A673 (cell line): Measurements from ENCODE around the gene MGAT5. TPM values are rescaled to one million over a fixed set of nuclear protein-coding genes. Genes with fewer than 3 reads are reported as not detected.
A peak's percentile ranks its signal among the peaks of the same experiment; 100 is the strongest.

ENCODE experiments used
- BruUV-seq: library from RNA; stranded (reverse); fragments of 400-500 nt; replicated peaks from 2 replicates; lab custom pipeline; 2021; lab: Mats Ljungman, UMichigan
- CTCF ChIA-PET: fragments of 300-600 bp; sonication (Branson Sonifier 250); formaldehyde crosslinking; loops from one replicate; lab custom pipeline; 2022; ENCODE audit warnings: antibody characterized with exemption; lab: Charles Lee
- POLR2A ChIA-PET: fragments of 300-600 bp; sonication (Branson Sonifier 250); formaldehyde crosslinking; loops from one replicate; lab custom pipeline; 2022; ENCODE audit warnings: antibody characterized with exemption; ENCODE audit not compliant: low non-redundant PET; lab: Charles Lee
- DNase-seq: peaks from one replicate; pipeline ENCODE4 v3.0.0-alpha.2; 2015; ENCODE audit warnings: low spot score
- H3K27ac ChIP-seq: fragments of 200-600 bp; sonication (generic); 2 replicates; pipeline ENCODE4 v1.5.1; 2016; ENCODE audit warnings: mixed run types, low read depth, mild to moderate bottlenecking, mixed read lengths, antibody characterized with exemption, low read length; ENCODE audit not compliant: poor library complexity, severe bottlenecking
- H3K27me3 ChIP-seq: fragments of 200-600 bp; sonication (generic); replicated peaks from 2 replicates; pipeline ENCODE4 v1.6.1; 2017; ENCODE audit warnings: mixed run types, low read depth, mild to moderate bottlenecking, mixed read lengths, antibody characterized with exemption, low read length; ENCODE audit not compliant: insufficient read depth, poor library complexity
- H3K36me3 ChIP-seq: fragments of 200-600 bp; sonication (generic); 2 replicates; pipeline ENCODE4 v1.6.1; 2016; ENCODE audit warnings: mixed run types, mild to moderate bottlenecking, mixed read lengths, antibody characterized with exemption, low read length; ENCODE audit not compliant: insufficient read depth, poor library complexity, severe bottlenecking
- H3K4me1 ChIP-seq: fragments of 200-600 bp; sonication (generic); 2 replicates; pipeline ENCODE4 v1.6.1; 2017; ENCODE audit warnings: mixed run types, mild to moderate bottlenecking, mixed read lengths, antibody characterized with exemption, low read length; ENCODE audit not compliant: insufficient read depth, poor library complexity, severe bottlenecking
- H3K4me3 ChIP-seq: fragments of 200-600 bp; sonication (generic); 2 replicates; pipeline ENCODE4 v1.5.1; 2016; ENCODE audit warnings: low read depth, mixed run types, mild to moderate bottlenecking, mixed read lengths, low read length; ENCODE audit not compliant: poor library complexity, severe bottlenecking
- H3K9me3 ChIP-seq: fragments of 200-600 bp; sonication (generic); 2 replicates; pipeline ENCODE4 v1.6.1; 2016; ENCODE audit warnings: mixed run types, low read depth, mild to moderate bottlenecking, mixed read lengths, antibody characterized with exemption, low read length; ENCODE audit not compliant: poor library complexity, severe bottlenecking
- CTCF ChIP-seq: fragments of 300-800, 200-600 bp; sonication (generic); conservative IDR thresholded peaks from 2 replicates; pipeline ENCODE4 v1.5.1; 2017; ENCODE audit warnings: low read depth, mild to moderate bottlenecking, antibody characterized with exemption, low read length, moderate library complexity, mixed read lengths
- EZH2 ChIP-seq: fragments of 200-600 bp; sonication (generic); IDR thresholded peaks from 2 replicates; pipeline ENCODE4 v1.6.1; 2017; ENCODE audit warnings: borderline replicate concordance, low read depth, mild to moderate bottlenecking, mixed read lengths, antibody characterized with exemption, low read length; ENCODE audit not compliant: poor library complexity, severe bottlenecking
- intact Hi-C: fragments of 100-400 bp; cut with micrococcal nuclease; formaldehyde crosslinking; loops from one replicate; pipeline ENCODE4 v1.10.0; 2022; ENCODE audit not compliant: unreplicated experiment
- total RNA-seq: library from RNA; stranded (reverse); gene quantifications from 2 replicates; pipeline ENCODE4 v1.2.3, GENCODE V29; 2021

Gene MGAT5
- total RNA-seq, 1 experiment from 2014 or later = 11.0 TPM

GRCh38 chr2:134445116-134445515 is 191.2 kb downstream of the MGAT5 start:
- ChIA-PET CTCF (no interaction called here), POLR2A (no interaction called here)
- H3K4me1 ChIP-seq = no peaks in the 10 kb centered on the region
- no peak for DNase-seq
- no peaks in the 10 kb centered on the region for H3K9me3 ChIP-seq
- no peak overlapping the region for H3K4me3 ChIP-seq
- no peak overlapping the region for H3K27ac ChIP-seq
- no TSS peak for BruUV-seq
- intact Hi-C loops = no loop called here
- no peaks in the 10 kb centered on the region for H3K36me3 ChIP-seq
- no peak for TF ChIP-seq EZH2
- no peak for TF ChIP-seq CTCF
- H3K27me3 ChIP-seq = no peaks in the 10 kb centered on the region

- ChIA-PET POLR2A (no interaction called here), CTCF (no interaction called here)
- TF ChIP-seq CTCF (no peak), EZH2 (no peak)
- H3K4me1 ChIP-seq = no peaks in the 10 kb centered on the region
- DNase-seq = no peak
- intact Hi-C loops = no loop called here
- H3K27ac ChIP-seq = no peak overlapping the region
- no TSS peak for BruUV-seq
- H3K4me3 ChIP-seq = no peak overlapping the region
- H3K9me3 ChIP-seq = no peaks in the 10 kb centered on the region
- H3K36me3 ChIP-seq = no peaks in the 10 kb centered on the region
- H3K27me3 ChIP-seq = no peaks in the 10 kb centered on the region
Measured at GRCh38 chr2:134445985-134446382, 192.1 kb downstream of the MGAT5 start.

GRCh38 chr2:134446383-134447017 is 192.6 kb downstream of the MGAT5 start:
- H3K4me3 ChIP-seq = no peak overlapping the region
- no peaks in the 10 kb centered on the region for H3K27me3 ChIP-seq
- H3K36me3 ChIP-seq = no peaks in the 10 kb centered on the region
- no peaks in the 10 kb centered on the region for H3K9me3 ChIP-seq
- H3K27ac ChIP-seq = no peak overlapping the region
- peak; percentile 30 for DNase-seq
- ChIA-PET CTCF (no interaction called here), POLR2A (no interaction called here)
- intact Hi-C loops = no loop called here
- H3K4me1 ChIP-seq = no peaks in the 10 kb centered on the region
- no TSS peak for BruUV-seq
- no peak for TF ChIP-seq CTCF
- no peak for TF ChIP-seq EZH2
